ENCODE measurements around the gene AURKB.

The AURKB gene

GRCh38 chr17:8192070-8192815 lies 18.1 kb downstream of the AURKB start:
- intact Hi-C loops (cut with DNase I): no loop called here
- peak; percentile 70 to 99 (median 95) for DNase-seq

- DNase-seq: no peak
- intact Hi-C loops (cut with DNase I): no loop called here
Measured at GRCh38 chr17:8190506-8190905, 19.9 kb downstream of the AURKB start.

- DNase-seq: peak; percentile 98 to 100 (median 99)
- intact Hi-C loops (cut with DNase I): loop anchor here (10.0 kb wide), 1 partner anchor 65 kb away; the partner anchor contains the start of gene HES7
Measured at GRCh38 chr17:8189711-8190477, 20.5 kb downstream of the AURKB start, which contains the start of gene BORCS6. BORCS6 (minus strand) TSS chr17:8190180; CDS start chr17:8190140, 40 bp downstream.

DNA sequence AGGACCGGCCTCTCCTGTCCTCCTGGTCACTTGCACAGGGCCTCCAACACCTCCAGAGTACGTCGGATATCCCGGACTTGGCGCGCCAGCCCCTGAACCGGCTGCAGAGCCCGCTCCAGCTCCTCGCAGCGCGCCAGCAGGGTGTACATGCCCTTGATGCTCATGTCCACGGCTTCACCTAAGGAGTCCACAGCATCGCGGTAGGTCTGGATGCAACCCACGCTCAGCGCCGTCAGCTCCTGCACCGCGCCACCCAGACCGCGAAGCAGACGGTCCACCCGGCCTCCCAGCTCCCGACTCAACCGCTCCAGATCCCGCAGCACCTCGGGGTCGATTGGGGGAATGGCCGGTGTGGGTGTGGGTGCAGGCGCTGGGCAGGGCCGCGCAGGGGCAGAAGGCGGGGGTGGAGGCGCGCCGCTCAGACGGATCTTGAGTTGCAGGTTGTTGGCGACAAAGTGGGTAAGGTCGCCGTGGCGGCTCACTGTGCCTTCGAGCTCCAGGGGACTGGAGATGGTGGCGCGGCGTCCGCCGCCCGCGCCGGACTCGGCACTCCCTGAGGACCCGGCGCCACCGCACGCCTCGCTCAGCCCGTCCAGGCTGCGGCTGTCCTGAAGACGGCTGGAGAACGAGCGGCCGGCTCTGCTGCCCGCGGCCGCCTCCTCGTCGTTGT lies 21.2 kb downstream of the AURKB start:
- intact Hi-C loops (cut with DNase I): loop anchor here (10.0 kb wide), 1 partner anchor 64 kb away; the partner anchor contains the start of gene HES7

DNA sequence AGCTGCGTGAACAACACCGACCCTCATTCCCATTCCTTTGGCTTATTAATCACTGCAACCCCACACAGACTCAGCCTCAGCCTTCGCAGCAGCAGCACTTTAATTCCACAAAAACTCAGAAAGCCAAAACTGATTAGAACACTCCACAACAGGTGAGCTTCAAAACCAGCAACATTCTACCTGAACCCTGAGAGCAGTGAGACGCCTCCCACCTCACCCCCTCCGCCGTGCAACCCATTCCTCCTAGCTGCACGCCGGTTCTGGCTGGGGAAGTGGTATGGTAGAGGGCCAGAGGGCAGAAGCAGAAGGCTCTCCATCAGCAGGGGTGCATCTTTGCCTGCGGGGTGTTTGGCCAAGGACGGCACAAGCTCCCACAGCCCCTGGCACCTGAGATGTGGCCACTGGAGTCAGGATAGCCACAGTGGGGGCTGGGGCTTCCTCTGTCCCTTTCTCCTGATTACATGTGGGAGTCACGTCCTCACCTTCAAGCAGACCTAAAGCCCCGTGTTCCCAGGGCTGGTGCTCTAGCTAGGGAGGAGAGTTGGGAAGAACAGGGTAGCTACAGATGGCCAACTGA lies 22.0 kb downstream of the AURKB start:
- peak in 6 of 42 donors; percentile 13 to 28 (median 25) for DNase-seq
- intact Hi-C loops (cut with DNase I): loop anchor here (10.0 kb wide), 1 partner anchor 64 kb away; the partner anchor contains the start of gene HES7

More for the DNA sequence above, 21.2 kb downstream of the AURKB start:
- peak in 6 of 42 donors; percentile 19 to 38 (median 28) for DNase-seq

- intact Hi-C loops (cut with DNase I): loop anchor here (2.0 to 10.0 kb wide), 3 partner anchors 31 to 63 kb away; partner anchors contain the start of gene HES7
- DNase-seq: peak; percentile 67 to 96 (median 89)
Measured at GRCh38 chr17:8187517-8188262, 22.7 kb downstream of the AURKB start.

- DNase-seq: peak; percentile 82 to 97 (median 93)
- intact Hi-C loops (cut with DNase I): loop anchor here (2.0 to 10.0 kb wide), 3 partner anchors 30 to 62 kb away; partner anchors contain the start of gene HES7
Measured at GRCh38 chr17:8186787-8187516, 23.4 kb downstream of the AURKB start.

GRCh38 chr17:8186446-8186786 lies 24.0 kb downstream of the AURKB start:
- intact Hi-C loops (cut with DNase I): loop anchor here (2.0 to 10.0 kb wide), 3 partner anchors 30 to 62 kb away; partner anchors contain the start of gene HES7
- DNase-seq: no peak

DNA sequence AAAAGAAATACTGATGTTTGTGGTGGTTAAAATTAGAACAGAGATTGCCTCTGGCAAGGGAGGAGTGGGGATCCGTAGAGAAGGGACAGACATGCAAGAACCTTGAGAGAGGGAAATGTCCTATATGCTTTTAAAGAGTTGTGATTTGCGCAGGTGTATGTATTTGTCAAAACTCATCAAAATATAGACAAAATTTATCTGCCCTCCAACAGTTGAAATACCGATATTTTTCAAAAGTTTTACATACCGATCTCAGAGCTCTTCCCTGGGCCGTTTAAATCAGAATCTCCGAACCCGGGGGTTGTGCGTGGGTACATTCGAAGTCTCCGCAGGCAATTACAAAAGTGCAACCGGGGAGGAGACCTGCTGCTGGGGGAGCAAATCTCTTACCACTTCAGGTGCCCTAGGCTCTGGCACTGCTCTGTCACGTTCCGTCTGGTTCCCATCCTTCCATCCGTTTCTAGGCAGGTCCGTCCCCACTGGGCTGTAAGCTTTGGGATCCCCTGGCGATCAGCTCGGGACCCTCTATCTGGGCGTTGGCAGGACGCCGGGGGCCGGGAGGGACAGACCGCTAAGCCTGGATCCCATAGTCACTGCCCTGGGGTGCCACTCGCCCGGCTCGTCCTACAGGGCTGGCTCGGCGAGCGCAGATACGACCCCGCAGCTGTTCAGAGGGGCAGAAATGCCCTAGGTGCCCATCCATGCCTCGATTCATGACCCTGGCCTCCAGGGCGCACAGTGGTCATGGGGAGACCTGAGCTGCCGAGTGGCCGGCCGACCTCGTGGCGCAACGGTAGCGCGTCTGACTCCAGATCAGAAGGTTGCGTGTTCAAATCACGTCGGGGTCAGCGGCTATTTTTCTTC lies 24.6 kb downstream of the AURKB start:
- DNase-seq: peak; percentile 81 to 97 (median 91)
- intact Hi-C loops (cut with DNase I): loop anchor here (2.0 to 10.0 kb wide), 3 partner anchors 29 to 61 kb away; partner anchors contain the start of gene HES7

GRCh38 chr17:8176998-8177731 lies 33.2 kb downstream of the AURKB start:
- intact Hi-C loops (cut with DNase I): no loop called here
- DNase-seq: peak in 1 of 42 donors; percentile 6

- intact Hi-C loops (cut with DNase I): no loop called here
- peak; percentile 77 to 95 (median 90) for DNase-seq
Measured at GRCh38 chr17:8176197-8176940, 34.0 kb downstream of the AURKB start, which contains the start of gene TMEM107. TMEM107 (minus strand) TSS chr17:8176380; CDS start chr17:8176286, 94 bp downstream.

DNA sequence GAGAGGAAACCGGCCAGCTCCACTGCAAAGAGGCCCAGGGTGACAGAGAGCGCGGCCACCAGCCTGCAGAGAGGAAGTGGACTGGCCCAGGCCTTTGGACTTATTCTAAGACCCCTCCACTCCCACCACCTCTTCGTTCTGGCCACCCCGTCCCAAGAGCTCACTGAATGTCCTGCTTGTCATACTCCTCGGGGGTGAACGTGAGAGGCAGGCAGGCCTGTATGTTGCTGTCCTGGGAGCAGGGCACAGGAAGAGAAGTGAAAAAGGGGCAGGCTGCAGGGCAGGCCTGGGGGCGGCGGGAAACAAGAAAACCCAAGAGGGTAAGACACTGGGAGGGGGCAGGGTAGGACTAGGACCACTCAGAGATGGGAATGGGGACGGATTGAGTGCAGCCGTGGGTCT lies 34.6 kb downstream of the AURKB start:
- DNase-seq: peak in 6 of 42 donors; percentile 19 to 53 (median 30)
- intact Hi-C loops (cut with DNase I): no loop called here

DNA sequence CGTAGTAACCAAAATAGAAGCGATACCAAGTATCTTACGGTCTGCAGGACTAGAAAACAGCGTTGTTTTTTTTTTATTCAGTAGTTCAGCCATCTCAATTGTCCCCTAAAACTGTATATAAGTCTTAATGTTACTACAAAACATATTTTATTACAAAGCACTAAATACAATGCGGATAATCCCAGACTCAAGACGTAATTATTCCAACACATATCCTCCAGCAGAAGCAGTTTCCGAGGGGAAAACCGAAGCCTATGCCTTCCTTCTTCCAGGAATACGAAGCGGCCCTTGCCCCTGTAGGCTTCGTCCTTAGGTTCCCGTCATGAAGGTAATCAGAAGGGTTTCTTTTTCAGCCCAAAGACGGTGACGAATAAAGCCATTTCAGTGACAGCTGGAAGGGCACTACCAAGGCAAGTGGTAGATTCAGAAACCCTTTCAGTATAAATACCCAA lies 36.5 kb downstream of the AURKB start:
- intact Hi-C loops (cut with DNase I): no loop called here
- peak in 2 of 42 donors; percentile 21 to 45 for DNase-seq

DNA sequence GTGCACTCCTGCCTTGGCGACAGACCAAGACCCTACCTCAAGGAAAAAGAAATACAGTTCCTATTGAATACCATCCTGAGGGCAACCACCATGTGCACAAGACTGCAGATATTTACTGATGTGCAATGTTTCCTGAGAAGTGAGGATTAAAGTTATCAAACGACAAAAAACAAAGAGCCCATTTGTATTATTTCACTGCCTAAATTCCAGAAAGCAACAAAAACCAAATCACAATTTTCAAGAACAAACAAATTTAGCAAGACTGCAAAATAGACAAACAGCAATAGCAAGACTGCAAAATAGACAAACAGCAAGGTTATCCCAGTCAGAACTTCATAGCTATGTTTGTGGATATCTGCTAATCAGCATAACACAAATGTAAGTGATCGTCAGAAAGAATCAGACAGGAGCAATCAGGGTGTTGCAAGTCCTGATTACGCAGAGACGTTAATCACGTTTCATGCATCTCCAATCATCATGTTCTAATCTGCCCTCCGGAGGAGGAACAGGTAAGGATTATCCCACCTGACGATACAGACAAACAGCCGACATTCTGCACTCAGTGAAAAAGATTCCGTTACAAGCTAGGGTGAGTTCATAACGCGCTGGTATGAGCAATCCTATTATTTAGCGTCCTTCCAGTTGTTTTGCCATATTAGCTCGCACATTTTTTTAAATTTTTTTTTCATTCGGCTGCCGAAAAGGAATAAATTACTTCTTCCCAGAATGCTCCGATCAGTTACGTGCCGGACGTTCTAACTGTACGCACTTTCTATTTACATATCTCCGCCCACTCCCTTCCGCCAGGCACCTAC lies 37.1 kb downstream of the AURKB start:
- intact Hi-C loops (cut with DNase I): no loop called here
- peak; percentile 65 to 96 (median 88) for DNase-seq

All from head of caudate nucleus (tissue), 42 donors.